ENCODE measurements around the gene BAZ2B.
"Not testable (repeated sequence)": the region's sequence is repeated elsewhere in the genome, so short reads cannot be mapped to it uniquely, and the experiment has no call there.

Gene BAZ2B

GRCh38 chr2:159381574-159381973, 234.8 kb downstream of the BAZ2B start:
- Histone ChIP-seq H3K9me3 (ENCODE audit: low read length) (no peaks in the 10 kb centered on the region), H3K4me1 (ENCODE audit: insufficient read depth, low read length) (no peaks in the 10 kb centered on the region), H3K36me3 (ENCODE audit: insufficient read depth, low read length) (peaks cover 76% of the 10 kb centered on the region), H3K27me3 (ENCODE audit: insufficient read depth, low read length) (no peaks in the 10 kb centered on the region), H3K4me3 (ENCODE audit: low read length) (no peak overlapping the region), H2AFZ (ENCODE audit: low read depth, low read length) (no peak overlapping the region)

DNA sequence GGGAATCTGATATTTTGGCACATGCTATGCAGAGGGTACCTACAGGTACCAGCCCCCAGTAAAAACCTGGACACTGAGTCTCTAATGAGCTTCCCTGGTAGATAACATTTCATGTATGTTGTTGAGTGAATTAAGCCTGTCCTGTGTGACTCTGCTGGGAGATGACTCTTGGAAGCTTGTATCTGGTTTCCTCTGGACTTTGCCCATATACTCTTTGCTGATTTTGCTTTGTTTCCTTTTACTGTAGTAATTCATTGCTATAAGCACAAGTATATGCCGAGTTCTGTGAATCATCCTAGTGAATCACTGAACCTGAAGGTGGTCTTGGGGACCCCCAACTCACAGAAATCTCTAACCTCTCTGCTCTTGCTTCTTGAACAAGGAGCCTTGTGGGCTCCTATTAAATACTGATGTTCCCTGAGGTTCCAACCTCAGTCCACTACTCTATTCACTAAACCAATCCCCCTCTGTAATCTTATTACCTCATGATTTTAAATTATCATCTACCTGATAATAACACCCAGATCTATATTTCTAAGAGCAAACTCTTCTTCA, 235.6 kb downstream of the BAZ2B start:
- H3K27me3 ChIP-seq (ENCODE audit: insufficient read depth, low read length): no peaks in the 10 kb centered on the region
- peaks cover 68% of the 10 kb centered on the region for H3K36me3 ChIP-seq (ENCODE audit: insufficient read depth, low read length)
- H3K9me3 ChIP-seq (ENCODE audit: low read length): no peaks in the 10 kb centered on the region
- no peak overlapping the region for H3K4me3 ChIP-seq (ENCODE audit: low read length)
- H2AFZ ChIP-seq (ENCODE audit: low read depth, low read length): no peak overlapping the region
- no peaks in the 10 kb centered on the region for H3K4me1 ChIP-seq (ENCODE audit: insufficient read depth, low read length)

- H3K36me3 ChIP-seq (ENCODE audit: insufficient read depth, low read length): peaks cover 64% of the 10 kb centered on the region
- no peak overlapping the region for H2AFZ ChIP-seq (ENCODE audit: low read depth, low read length)
- H3K9me3 ChIP-seq (ENCODE audit: low read length): no peaks in the 10 kb centered on the region
- no peak overlapping the region for H3K4me3 ChIP-seq (ENCODE audit: low read length)
- H3K27me3 ChIP-seq (ENCODE audit: insufficient read depth, low read length): no peaks in the 10 kb centered on the region
- no peaks in the 10 kb centered on the region for H3K4me1 ChIP-seq (ENCODE audit: insufficient read depth, low read length)
Measured at GRCh38 chr2:159379181-159379580, 237.2 kb downstream of the BAZ2B start.

- Histone ChIP-seq H2AFZ (ENCODE audit: low read depth, low read length) (no peak overlapping the region), H3K4me3 (ENCODE audit: low read length) (no peak overlapping the region), H3K36me3 (ENCODE audit: insufficient read depth, low read length) (peaks cover 64% of the 10 kb centered on the region), H3K4me1 (ENCODE audit: insufficient read depth, low read length) (no peaks in the 10 kb centered on the region), H3K9me3 (ENCODE audit: low read length) (no peaks in the 10 kb centered on the region), H3K27me3 (ENCODE audit: insufficient read depth, low read length) (no peaks in the 10 kb centered on the region)
Measured at GRCh38 chr2:159375241-159375640, 241.1 kb downstream of the BAZ2B start.

DNA sequence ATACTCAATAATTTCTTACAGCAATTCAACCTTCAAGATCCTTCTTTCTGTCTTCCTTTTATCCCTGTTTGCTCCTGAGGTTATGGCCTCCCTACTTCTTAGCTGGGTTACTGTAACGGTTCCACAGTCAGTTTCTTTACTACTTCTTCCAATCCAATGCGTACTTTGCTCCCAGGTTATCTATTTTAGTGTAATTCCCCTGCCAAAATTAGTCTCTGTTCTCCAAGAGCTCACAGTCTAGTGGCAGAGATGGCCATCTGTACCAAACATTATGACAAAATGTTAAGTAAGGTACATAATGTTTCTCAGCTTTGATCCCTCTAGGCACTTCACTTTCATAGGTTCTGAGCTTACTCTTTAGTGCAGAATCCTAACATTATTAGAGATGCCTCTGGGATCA, 244.8 kb downstream of the BAZ2B start:
- Histone ChIP-seq H3K27me3 (ENCODE audit: insufficient read depth, low read length) (no peaks in the 10 kb centered on the region), H3K4me3 (ENCODE audit: low read length) (no peak overlapping the region), H2AFZ (ENCODE audit: low read depth, low read length) (no peak overlapping the region), H3K36me3 (ENCODE audit: insufficient read depth, low read length) (peaks cover 73% of the 10 kb centered on the region), H3K9me3 (ENCODE audit: low read length) (no peaks in the 10 kb centered on the region), H3K4me1 (ENCODE audit: insufficient read depth, low read length) (no peaks in the 10 kb centered on the region)

- no peak overlapping the region for H2AFZ ChIP-seq (ENCODE audit: low read depth, low read length)
- H3K4me3 ChIP-seq (ENCODE audit: low read length): no peak overlapping the region
- H3K4me1 ChIP-seq (ENCODE audit: insufficient read depth, low read length): no peaks in the 10 kb centered on the region
- H3K27me3 ChIP-seq (ENCODE audit: insufficient read depth, low read length): no peaks in the 10 kb centered on the region
- peaks cover 8% of the 10 kb centered on the region for H3K9me3 ChIP-seq (ENCODE audit: low read length)
- H3K36me3 ChIP-seq (ENCODE audit: insufficient read depth, low read length): peaks cover 82% of the 10 kb centered on the region
Measured at GRCh38 chr2:159366538-159366937, 249.8 kb downstream of the BAZ2B start.

DNA sequence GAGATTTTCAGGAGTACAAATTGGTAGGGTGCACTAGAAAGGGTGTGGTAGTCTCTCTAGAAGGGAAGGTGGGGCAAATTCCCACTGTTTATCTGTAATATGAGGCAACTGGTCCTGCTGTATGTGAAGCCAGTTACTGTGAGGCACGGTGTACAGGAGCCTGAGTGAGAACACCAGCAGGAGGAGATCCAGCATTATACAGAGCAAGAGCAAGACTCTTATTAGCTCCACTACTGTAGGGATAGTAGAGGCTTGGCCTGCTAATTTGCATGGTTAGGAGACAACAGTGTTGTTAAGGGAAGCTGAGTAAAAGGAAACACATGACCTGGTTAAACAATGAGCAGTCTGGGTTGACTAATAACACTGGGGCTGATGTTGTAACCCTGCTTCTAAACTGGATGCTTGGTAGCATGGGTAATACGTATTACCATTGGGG, 253.5 kb downstream of the BAZ2B start:
- H3K9me3 ChIP-seq (ENCODE audit: low read length): peaks cover 8% of the 10 kb centered on the region
- no peak overlapping the region for H2AFZ ChIP-seq (ENCODE audit: low read depth, low read length)
- no peak overlapping the region for H3K4me3 ChIP-seq (ENCODE audit: low read length)
- no peaks in the 10 kb centered on the region for H3K4me1 ChIP-seq (ENCODE audit: insufficient read depth, low read length)
- H3K27me3 ChIP-seq (ENCODE audit: insufficient read depth, low read length): no peaks in the 10 kb centered on the region
- peaks cover 57% of the 10 kb centered on the region for H3K36me3 ChIP-seq (ENCODE audit: insufficient read depth, low read length)

DNA sequence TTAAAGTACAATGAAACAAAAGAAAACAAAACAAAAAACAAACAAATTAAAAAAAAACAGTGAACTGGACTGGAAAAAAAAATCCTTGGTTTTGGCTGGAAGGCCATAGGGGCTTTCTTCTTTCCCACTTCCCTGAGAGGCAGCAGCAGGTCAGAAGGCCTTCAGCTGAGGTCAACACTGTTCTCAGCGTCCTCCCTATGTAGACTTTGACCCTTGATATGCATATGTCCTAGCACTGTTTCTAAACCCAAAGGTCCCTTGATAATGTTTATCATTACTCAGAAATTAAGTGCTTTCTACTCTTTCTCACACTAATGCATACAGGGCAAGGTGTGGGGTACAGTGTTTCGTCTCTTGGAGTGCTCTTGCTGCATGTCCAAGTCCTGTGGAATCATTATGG, 254.3 kb downstream of the BAZ2B start:
- H3K4me3 ChIP-seq (ENCODE audit: low read length): no peak overlapping the region
- no peak overlapping the region for H2AFZ ChIP-seq (ENCODE audit: low read depth, low read length)
- peaks cover 8% of the 10 kb centered on the region for H3K9me3 ChIP-seq (ENCODE audit: low read length)
- H3K4me1 ChIP-seq (ENCODE audit: insufficient read depth, low read length): no peaks in the 10 kb centered on the region
- peaks cover 52% of the 10 kb centered on the region for H3K36me3 ChIP-seq (ENCODE audit: insufficient read depth, low read length)
- H3K27me3 ChIP-seq (ENCODE audit: insufficient read depth, low read length): no peaks in the 10 kb centered on the region

- H3K4me1 ChIP-seq (ENCODE audit: insufficient read depth, low read length); H2AFZ ChIP-seq (ENCODE audit: low read depth, low read length); H3K9me3 ChIP-seq (ENCODE audit: low read length); H3K27me3 ChIP-seq (ENCODE audit: insufficient read depth, low read length); H3K4me3 ChIP-seq (ENCODE audit: low read length): not testable (repeated sequence)
- H3K36me3 ChIP-seq (ENCODE audit: insufficient read depth, low read length): peaks cover 47% of the 10 kb centered on the region
Measured at GRCh38 chr2:159361603-159362002, 254.7 kb downstream of the BAZ2B start.

- Histone ChIP-seq H3K4me1 (ENCODE audit: insufficient read depth, low read length) (no peaks in the 10 kb centered on the region), H3K4me3 (ENCODE audit: low read length) (no peak overlapping the region), H3K9me3 (ENCODE audit: low read length) (no peaks in the 10 kb centered on the region), H3K27me3 (ENCODE audit: insufficient read depth, low read length) (no peaks in the 10 kb centered on the region), H2AFZ (ENCODE audit: low read depth, low read length) (no peak overlapping the region), H3K36me3 (ENCODE audit: insufficient read depth, low read length) (peaks cover 29% of the 10 kb centered on the region)
Measured at GRCh38 chr2:159356053-159356554, 260.2 kb downstream of the BAZ2B start.

GRCh38 chr2:159351977-159352376, 264.4 kb downstream of the BAZ2B start:
- Histone ChIP-seq H2AFZ (ENCODE audit: low read depth, low read length) (no peak overlapping the region), H3K36me3 (ENCODE audit: insufficient read depth, low read length) (peaks cover 63% of the 10 kb centered on the region), H3K4me3 (ENCODE audit: low read length) (no peak overlapping the region), H3K9me3 (ENCODE audit: low read length) (no peaks in the 10 kb centered on the region), H3K27me3 (ENCODE audit: insufficient read depth, low read length) (no peaks in the 10 kb centered on the region), H3K4me1 (ENCODE audit: insufficient read depth, low read length) (no peaks in the 10 kb centered on the region)

DNA sequence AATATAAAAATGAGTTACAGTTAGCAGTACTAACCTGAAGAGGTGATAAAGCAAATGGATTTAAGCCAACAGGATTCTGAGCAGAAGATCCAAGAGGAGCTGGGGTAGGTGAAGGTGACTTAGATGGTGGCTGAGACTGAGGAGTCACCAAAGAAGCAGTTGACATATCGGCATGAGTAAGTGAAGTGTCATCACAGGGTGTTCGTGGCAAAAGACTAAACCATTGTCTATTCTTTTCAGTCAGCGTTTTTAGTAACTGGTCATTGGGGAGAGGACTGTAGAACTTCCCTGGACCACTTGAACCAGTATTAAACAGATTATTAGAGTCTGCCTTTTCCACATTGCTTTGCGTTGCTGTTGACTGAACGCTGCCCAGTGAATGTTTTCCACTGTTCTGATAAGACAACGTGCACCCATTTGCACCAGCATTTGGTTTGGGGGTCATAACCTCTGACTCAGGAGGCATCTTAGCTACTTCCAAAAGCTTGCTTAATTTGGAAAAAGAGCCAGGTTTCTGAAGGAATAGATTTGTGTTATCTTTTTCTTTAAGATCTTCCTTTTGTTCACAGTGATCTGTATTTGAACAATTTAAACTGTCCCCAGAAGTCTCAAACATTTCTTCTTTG, 266.6 kb downstream of the BAZ2B start:
- Histone ChIP-seq H3K9me3 (ENCODE audit: low read length) (no peaks in the 10 kb centered on the region), H3K27me3 (ENCODE audit: insufficient read depth, low read length) (no peaks in the 10 kb centered on the region), H3K4me1 (ENCODE audit: insufficient read depth, low read length) (no peaks in the 10 kb centered on the region), H2AFZ (ENCODE audit: low read depth, low read length) (no peak overlapping the region), H3K36me3 (ENCODE audit: insufficient read depth, low read length) (peaks cover 66% of the 10 kb centered on the region), H3K4me3 (ENCODE audit: low read length) (no peak overlapping the region)

DNA sequence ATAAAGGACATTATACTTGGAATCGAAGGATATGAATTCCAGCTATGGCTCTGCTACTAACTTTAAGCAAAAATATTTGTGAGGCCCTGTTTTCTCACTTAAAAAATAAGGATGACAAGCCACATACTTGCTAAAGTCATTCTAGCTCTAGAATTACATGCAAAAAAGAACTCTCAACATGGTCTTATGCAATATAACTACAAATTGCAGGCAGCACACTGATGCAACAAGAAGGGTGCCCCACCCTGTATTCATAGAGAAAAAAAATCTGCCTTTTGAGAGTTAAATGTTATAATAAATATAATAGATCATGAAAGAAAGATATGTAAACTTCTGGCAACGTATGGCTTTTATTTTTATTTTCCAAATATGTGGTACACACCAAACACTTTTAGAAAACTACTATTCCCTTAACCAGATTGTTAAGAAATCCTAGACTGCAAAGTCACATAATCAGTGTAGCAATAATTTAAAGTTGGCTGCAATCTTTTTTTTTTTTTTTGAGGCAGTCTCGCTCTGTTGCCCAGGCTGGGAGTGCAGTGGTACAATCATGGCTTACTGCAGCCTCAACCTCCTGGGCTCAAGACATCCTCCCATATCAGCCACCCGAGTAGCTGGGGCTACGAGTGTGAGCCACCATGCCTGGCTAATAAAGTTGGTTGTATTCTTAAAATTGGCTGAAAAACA, 289.6 kb downstream of the BAZ2B start:
- Histone ChIP-seq H3K9me3 (ENCODE audit: low read length) (no peaks in the 10 kb centered on the region), H3K4me1 (ENCODE audit: insufficient read depth, low read length) (no peaks in the 10 kb centered on the region), H2AFZ (ENCODE audit: low read depth, low read length) (no peak overlapping the region), H3K36me3 (ENCODE audit: insufficient read depth, low read length) (peaks cover 69% of the 10 kb centered on the region), H3K27me3 (ENCODE audit: insufficient read depth, low read length) (no peaks in the 10 kb centered on the region), H3K4me3 (ENCODE audit: low read length) (no peak overlapping the region)
